Hippocampal formation (tissue), 2 donors: Measurements from ENCODE around the gene GNG12.

Experiments used
- DNase-seq, 2 donors: peaks; one replicate each; lab custom pipeline; 2025; lab: John Stamatoyannopoulos, UW

The GNG12 gene

DNA sequence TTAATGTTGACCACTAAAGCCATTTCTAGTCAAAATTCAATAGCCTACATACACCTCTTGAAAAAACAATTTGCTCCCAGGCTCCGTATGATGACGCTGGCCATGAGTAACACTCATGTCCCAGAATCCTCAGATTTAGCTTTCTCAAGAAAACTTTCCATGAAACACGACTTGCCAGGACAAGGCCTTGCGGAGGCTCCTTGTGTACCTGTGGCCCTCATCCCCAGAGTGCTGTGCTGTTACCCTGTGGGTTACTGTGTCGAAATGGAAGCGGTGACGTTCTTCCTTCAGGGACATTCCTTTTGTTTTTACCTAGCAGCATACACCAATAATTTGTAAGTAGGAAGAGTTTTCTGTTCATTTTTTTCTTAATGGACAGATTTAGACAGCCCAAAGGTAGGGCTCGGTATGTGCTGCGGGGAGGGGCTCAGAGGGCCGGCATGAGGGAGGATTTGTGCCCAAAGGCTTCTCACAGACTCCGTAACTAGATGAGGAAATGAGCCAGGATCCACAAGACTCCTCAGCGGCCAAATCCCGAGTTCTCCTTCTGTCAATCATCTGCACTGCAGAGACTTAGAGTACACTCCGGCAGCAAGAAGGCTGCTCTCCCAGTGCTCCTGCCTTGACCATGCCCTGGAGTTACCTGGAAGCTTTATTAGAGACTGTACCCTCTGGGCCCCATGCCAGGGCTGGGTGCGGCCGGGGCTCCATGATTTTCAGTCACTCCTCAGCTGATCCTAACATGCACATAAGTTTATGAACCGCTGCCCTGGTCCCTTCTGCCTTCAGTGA, 17.8 kb downstream of the GNG12 start:
- DNase-seq = no peak

DNA sequence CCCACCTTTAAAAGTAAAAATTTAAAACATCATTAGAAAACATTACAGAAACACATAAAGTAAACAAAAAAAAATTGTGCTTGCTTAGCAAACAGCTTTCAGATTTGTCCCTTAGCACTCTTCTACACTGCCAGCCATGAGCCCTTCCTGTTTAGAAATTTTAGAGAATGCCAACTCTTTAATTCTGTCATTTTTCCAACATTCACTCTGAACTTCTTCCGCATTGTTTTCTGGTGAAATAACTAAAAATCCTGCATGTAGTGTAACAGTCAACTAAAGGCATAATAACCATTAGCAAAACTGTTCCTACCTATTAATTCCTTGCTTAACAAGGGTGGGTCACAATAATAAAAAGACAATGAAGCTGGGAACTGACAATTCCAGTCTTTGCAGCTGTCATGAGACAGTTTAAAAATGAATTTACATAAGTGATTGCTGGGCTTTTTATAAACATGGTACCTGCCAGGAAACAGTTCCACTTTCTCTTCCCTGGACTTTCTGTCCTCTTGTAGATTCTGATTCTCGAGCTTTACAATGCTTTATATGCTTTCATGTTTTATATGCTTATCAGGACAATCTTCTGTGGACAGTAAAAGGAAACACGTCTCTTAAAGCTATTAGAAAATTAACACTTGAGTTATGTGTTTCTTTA, 19.0 kb downstream of the GNG12 start:
- no peak for DNase-seq

DNA sequence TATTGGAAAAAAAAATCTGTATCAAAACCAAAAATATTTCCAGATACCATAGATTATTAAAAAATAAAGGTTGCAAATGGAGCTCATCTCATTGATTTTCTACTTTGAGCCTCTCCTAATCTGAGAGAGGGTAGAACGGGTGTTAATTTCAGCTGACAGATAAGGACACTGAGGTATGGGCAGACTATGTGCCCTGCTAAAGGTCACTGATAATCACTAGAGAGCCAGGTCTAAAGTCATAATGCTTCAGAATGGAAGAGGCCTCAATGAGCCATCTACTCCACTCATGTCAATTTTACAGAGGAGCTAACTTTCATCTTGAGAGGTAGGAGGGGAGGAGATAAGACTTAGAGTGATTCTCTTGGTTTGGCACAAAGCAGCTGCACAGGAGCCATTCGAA, 21.0 kb downstream of the GNG12 start:
- DNase-seq = no peak

DNA sequence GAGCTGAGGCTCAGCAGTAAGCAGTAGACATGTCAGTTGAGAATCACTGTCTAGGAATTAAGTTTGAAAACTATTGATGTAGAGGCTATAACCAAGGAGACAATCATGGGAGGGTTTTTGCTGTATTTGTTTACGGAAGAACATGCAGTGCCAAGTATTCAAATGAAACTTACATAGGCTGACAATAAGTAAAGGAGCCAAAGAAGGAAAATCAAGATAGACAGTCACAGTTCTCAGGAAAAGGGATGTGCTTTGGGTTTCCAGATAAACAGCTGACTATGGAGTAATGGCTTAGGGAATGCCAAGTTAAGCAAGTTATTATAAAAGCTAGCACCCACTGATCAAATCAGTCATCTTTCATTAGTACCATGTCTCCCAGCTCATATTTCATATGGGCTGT, 21.5 kb downstream of the GNG12 start:
- DNase-seq = no peak

DNA sequence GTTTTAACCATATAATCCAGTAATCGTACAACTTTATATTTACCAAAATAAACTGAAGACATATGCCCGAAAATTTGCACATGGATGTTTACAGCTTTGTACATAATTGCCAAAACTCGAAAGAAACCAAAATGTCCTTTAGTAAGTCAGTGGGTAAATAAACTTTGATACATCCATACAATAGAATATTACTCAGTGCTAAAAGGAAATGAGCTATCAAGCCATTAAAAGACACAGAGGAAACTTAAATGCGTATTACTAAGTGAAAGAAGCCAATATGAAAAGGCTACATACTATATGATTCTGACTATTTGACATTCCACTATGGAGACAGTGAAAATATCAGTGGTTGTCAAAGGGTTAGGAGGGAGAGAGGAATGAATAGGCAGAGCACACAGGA, 23.4 kb downstream of the GNG12 start:
- DNase-seq = no peak

DNA sequence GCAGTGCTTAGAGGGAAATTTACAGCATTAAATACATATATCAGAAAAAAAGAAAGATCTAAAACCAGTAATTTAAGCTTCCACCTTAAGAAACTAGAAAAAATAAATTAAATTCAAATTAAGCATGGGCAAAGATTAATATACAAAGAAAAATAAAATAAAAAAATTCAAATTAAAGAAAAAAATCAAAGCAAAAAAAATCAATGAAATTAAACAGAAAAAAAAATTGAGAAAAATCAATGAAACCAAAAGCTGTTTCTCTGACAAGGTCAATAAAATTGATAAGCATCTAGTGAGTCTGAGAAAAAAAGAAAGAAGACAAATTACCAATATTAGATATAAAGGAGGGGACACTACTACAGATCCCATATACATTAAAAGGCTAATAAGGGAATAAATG, 26.0 kb downstream of the GNG12 start:
- no peak for DNase-seq

DNA sequence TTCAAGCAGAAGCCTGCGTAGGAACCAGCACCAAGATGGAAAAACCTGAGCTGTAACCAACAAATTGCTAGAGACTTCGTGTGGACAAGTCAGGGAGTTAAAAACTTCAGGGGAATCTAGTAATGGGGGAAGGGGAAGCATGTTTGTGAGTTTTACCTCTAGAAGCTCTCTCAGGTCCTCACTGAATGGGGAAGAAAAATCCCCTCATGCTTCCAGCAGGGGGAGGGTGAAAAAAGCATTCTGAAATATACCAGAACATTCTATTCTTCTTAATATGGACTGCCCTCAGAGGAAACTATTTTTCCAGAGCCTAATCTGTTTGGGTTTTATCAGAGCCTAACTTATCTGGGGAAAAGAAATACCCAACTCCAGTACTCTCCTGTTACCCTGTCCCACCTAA, 28.6 kb downstream of the GNG12 start:
- DNase-seq = no peak

DNA sequence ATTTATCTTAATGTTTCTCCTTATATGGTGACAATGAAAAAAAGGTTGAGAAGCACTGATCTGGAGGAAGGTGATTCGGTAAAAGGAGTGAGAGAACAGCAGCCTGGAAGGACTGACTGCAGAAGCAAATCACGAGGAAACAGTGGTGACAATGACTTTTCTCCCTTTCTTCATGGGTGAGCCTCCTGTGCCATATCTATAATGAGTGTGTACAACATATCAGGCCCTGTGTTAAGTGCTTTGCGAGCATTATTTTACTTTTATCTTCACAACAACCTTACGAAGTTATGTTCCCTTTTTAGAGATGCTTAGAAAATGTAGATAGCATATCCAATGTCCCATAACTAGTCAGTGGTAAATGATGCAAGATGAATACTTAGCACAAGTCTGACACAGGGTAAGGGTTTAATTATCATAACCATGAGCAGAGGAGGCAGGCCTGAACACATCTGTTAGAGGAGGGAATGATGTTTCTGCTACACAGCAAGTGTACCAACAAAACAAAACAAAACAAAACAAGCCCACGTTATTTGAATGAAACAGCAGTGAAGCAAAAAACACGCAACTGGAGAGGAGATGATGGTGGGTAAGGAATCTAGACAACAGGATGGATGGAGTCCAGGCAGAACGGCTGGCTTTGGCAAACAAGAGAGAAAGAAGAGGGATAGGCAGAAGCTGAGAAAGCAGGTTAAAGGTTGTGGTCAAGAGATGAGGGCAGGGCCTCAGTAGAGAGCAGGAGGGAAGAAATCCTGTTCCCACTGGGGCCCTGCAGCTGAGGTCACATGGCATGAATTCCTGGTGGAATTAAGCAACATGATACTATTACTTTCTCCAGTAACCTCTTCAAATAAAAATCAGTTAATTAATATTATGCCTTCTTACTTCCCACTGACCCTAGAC, 29.6 kb downstream of the GNG12 start:
- no peak for DNase-seq

DNA sequence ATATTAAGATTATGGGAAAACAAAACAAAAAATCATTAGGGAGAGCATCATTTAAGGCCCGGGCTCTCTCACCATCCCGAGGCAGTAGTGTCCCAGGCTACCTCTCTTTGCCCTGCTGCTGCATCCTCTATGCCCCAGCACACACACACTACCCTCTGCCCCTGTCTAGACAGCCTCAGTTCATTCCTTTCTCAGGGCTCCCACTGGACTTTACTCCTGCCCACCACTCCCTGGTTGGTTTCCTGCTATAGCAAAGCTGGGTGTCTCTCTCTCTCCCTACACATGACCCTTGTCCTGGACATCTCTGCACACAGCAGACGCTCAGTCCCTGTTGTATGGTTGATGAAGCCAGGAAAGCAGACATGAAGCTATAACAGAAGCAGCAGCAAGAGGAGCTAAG, 30.7 kb downstream of the GNG12 start:
- no peak for DNase-seq

DNA sequence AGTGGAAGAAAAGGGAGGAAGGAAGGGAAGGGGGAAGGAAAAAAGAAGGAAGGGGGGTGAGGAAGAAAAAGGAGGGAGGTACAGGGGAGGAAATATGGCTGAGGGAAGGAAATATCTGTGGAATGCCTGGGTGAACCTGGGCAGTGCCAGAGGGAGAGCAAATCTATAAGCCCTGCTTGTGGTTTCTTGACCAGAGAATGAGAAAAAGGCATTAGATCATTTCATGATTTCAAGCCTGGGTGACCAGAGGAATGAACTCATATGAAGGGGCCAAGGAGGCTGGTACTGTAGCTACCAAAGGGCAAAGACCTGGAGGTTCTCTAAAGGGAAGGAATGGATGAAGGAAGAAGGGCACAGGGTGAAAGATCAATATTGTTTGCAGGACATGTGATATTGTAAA, 31.4 kb downstream of the GNG12 start:
- no peak for DNase-seq

DNA sequence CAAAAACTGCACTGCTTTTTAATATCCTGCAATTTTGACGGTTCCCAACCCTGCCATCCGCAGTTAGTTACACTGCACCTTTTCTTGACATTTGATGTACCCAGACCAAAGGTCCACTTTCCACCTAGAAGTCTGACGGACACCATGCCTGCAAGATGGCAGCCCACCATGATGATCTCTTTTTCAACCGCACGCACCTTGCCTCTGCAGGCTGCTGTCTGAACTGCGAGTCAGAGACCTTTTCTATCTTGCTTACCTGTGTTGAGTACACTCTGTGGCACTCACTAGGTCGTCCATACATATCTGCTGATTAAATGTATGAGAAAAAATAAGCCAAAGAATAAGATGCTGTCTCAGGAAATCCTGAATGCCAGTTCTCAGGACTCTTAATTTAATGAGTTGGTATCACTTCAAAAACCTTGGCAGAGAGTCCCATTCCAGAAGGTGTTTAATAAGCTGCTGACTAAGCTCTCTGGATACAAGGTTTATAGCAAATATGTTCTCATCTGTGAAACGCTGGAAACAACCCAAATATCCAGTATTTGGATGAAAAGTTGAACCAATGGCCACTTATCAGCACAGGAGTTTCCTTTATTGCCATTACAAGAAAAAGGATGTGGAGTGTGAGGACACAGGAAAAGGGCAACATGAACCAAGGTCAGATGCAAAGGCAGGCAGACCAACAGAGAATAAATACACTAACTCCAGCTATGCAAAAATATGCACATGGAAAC, 37.9 kb downstream of the GNG12 start:
- DNase-seq = no peak

DNA sequence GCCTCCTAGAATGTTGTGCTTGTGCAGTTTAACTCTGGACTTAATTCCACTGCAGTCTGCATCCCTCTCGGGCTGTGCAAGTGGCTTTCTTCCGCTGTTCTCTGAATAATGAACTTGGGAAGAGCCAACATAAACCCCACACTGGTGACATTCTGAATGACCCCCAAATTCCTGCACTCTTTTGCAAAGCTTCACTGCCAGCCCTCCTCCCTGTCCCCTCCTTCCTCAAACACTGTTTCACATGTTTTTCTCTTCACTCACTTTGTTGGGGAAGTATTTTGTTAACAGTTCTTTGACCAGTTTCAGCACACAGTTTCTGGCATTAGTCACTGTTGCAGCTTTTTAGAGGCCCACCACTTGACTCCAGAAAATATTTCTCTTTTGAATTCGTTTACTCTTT, 39.7 kb downstream of the GNG12 start:
- no peak for DNase-seq

DNA sequence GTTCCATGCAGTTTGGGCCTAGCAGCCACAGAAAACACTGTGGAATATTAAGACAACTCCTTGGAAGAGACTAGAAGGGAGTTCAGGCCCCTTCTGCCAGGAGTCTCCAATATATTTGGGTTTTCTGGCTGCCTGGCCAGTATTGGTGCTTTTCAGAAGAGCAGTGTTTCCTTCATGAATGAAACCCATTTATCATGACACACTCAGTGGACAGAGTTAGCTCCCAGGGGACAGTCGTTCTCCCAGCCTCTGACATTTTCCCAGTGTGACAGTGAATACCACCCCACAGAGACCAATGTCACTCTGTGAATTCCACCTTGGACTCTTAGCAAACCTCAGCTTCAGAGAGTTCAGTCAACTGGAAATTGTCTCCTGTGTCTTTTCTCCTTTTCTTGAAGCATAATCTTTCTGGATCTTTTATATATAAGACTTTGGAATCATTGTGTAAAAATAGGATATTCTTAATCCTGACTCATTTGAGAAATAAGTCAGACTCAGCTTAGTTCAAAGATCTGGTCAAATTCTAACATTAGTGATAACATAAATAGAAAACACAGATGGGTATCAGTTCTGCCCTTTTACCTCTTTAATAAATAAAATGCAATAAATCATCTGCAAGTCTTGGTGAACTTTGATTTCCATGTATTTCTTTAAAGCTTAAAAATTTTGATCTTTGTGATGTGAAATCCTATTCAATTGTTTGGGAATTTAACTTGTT, 40.4 kb downstream of the GNG12 start:
- DNase-seq = no peak

DNA sequence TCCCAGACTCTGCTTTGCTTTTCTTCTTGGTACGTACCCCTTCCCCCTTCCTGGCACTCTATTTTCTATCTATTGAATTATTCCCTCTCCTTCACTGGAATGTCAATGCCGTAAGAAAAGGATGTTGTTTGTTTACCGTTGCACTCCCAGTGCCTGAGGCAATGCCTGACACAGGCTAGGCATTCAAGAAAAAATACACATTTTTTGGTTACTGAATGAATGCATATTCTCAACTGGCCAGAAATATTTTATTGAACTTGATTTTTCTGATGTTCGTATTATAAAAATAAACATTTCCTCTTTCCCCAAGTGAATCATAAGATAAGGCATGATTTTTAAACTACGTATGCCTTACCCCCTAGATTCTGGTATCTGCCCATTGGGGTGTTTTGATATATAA, 41.2 kb downstream of the GNG12 start:
- DNase-seq = no peak

DNA sequence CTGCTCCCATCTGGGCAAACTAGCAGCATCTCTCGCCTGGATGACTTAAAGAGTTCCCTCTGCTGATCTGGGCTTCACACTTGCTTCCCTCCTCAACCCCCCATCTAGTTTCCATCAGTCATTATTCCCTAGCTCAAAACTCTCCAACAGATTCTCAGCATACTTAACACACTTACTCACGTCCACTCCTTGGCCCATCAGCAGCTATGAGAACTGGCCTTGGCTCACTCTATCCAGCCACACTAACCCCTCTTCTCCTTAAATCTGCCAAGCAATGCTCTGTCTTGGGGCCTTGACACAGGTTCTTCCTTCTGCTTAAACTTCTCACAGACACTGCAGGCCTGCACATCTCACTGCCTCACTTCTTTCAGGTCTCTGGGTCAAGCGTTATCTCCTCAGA, 41.6 kb downstream of the GNG12 start:
- no peak for DNase-seq

DNA sequence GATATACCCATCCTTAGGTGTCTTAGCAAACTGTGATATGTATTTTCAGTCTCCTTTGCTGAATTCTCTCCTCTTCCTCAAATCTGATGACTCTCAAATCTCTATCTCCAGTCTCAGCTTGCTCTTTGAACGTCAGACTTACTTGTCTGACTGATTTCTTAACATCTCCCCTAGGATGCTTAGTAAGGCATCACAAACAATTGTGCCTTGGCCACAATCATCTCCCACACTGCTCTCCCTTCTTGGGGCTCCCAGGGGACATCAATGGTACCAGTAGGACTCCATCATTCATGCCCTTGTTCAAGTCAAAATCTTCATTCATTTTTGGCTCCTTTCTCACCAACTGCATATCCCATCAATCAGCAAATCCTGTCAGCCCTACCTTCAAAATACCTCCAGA, 42.0 kb downstream of the GNG12 start:
- DNase-seq = no peak

DNA sequence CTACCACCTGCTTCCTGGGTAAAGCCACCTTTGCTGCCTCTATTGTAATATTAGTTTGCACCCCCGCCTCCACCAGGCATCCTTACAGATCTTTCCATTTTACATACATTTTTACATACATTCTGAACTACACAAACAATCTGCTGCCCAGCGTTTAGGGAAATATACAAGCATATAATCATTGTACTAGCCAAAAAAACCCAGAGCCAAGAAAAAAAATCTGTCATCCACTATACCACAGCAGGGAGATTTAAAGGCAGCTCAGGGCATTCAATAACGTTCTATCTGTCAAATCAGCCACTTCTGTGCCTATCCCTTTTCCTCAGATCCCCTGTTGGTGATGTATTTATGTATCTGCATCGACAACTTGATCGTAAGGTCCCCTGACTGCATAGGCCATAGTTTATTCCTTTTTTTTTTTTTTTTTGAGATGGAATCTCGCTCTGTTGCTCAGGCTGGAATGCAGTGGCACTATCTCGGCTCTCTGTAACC, 43.0 kb downstream of the GNG12 start:
- DNase-seq = no peak

DNA sequence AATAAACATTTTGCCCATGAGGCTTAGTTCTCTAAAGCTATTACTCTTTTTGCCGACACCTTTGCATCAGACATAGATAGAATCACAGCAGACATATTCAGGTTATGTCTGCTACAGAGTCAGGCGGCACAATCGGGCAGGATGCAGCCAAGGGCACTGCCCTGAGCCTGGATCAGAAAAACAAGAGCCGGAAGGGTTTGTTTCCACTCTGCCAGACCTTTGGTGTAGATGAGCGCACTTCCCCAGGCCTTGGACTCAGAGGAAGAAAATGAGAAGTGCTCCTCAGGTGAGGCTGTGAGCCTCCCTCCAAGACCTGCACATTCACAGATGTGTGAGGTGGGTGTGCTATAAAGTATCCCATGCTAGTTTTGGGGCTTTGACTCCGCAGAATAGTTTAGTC, 43.7 kb downstream of the GNG12 start:
- no peak for DNase-seq

DNA sequence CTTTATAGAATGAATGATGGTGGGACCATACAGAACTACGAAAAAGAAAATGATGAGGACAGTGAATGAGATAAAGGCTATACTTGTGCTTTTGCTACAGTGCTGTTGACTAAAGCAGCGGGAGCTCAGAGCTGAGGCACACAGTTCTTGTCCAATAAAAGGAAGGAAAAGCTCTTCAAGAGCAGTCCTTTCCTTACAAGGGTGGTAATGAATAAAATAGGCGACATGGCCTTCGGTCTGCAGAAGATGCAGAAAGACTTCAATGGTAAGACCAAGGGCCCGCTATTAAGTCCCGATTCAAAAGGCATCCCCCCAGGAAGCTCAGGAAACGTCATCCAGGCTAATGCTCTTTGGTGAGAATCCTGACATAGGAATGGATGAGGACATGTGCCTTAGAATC, 44.4 kb downstream of the GNG12 start:
- DNase-seq = no peak

DNA sequence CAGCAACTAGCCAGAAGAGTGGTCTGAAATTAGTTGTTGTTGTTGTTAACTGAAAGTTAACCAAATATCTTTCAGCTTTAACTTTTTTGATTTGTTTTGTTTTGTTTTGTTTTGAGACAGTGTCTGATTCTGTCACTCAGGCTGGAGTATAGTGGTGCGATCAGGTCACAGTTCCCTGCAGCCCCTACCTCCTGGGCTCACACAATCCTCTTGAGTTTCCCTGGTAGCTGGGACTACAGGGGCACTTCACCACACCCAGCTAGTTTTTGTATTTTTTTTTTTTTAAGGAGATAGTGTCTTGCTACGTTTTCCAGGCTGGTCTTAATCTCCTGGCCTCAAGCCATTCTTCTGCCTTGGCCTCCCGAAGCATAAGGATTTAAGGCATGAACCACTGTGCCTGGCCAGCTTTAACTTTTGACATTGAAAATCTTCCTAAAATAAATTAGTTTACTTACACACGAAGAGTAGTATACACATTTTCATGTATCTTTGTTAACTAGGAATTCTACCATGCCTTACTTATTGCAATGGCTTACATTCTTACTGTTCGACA, 45.0 kb downstream of the GNG12 start:
- no peak for DNase-seq

DNA sequence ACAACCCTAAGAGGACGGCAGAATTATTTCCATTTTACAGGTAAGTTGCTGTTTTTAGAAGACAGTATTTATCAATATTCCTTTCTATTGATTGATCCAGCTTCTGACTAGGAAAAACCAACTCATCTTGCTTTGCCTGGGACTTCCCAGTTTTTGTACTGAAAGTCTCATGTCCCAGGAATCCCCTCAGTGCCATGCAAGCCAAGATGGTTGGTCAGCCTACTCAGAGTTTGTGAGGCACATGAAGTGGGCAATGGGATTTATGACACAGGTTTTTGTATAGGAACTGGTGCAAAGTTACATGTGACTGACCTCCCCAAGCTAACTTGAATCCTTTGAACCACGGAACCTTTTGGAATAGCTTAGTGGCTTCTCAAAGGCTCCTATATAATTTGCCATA, 45.5 kb downstream of the GNG12 start:
- DNase-seq = no peak
